ENCODE data around the gene LRRC1. TPM values are rescaled to one million over a fixed set of nuclear protein-coding genes. Genes with fewer than 3 reads are reported as not detected.

The LRRC1 gene
- total RNA-seq, 1 donor from 2014 or later: 1.9 TPM

DNA sequence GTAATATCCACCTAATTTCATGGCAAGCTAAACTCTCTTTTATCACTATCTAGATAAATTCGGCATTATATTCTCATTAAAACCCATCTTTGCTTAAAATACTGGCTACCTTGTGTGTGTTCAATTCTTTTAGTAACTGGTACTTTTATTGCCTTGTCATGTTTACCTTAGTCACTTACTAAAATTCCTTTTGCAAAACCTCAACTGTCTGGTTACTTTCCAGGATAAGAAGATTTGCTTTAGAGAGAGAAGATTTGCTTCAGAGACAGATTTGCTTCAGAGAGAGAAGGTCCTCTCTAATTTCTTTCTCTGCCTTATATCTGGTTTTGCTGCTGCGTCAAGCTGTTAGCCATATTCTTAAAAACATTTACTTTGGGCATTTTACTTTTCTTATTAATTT is 164.9 kb downstream of the LRRC1 start:
- DNase-seq (ENCODE audit: low spot score): no peak
- Mint-ChIP-seq H3K9me3 (no peaks in the 10 kb centered on the region), H3K4me3 (ENCODE audit: low read depth) (no peak overlapping the region), H3K36me3 (ENCODE audit: low read depth) (no peaks in the 10 kb centered on the region), H3K27me3 (ENCODE audit: low read depth) (peaks cover 11% of the 10 kb centered on the region), H3K4me1 (ENCODE audit: low read depth) (peaks cover 2% of the 10 kb centered on the region), H3K27ac (no peak overlapping the region)
- intact Hi-C loops (cut with micrococcal nuclease): loop anchor here (5.0 to 10.0 kb wide), 2 partner anchors 165 to 242 kb away; partner anchors contain the start of gene LRRC1

DNA sequence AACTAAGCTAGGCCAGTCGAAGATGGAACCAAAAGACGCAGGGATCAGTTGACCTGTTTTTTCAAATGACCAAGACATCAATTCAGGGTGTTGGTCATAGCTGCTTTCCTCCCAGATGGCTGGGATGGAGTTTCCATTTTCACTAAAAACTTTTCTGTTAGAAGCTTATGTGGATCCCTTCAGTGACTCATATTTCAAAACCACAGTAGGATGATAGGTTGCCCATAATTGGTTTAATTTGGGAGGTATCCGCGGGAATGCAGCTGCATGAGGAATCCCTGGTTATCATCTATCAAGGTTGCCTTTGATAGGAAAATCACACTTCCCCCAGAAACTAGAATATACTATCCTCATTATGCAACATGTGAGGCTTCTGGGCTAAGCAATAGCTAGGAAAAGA is 165.5 kb downstream of the LRRC1 start:
- no peaks in the 10 kb centered on the region for H3K9me3 Mint-ChIP-seq
- peaks cover 11% of the 10 kb centered on the region for H3K27me3 Mint-ChIP-seq (ENCODE audit: low read depth)
- intact Hi-C loops (cut with micrococcal nuclease): no loop called here
- H3K36me3 Mint-ChIP-seq (ENCODE audit: low read depth): no peaks in the 10 kb centered on the region
- DNase-seq (ENCODE audit: low spot score): no peak
- H3K27ac Mint-ChIP-seq: no peak overlapping the region
- no peak overlapping the region for H3K4me3 Mint-ChIP-seq (ENCODE audit: low read depth)
- peaks cover 2% of the 10 kb centered on the region for H3K4me1 Mint-ChIP-seq (ENCODE audit: low read depth)

- intact Hi-C loops (cut with micrococcal nuclease): no loop called here
- H3K36me3 Mint-ChIP-seq (ENCODE audit: low read depth): no peaks in the 10 kb centered on the region
- H3K9me3 Mint-ChIP-seq: no peaks in the 10 kb centered on the region
- DNase-seq (ENCODE audit: low spot score): no peak
- no peak overlapping the region for H3K27ac Mint-ChIP-seq
- H3K4me3 Mint-ChIP-seq (ENCODE audit: low read depth): no peak overlapping the region
- H3K4me1 Mint-ChIP-seq (ENCODE audit: low read depth): peaks cover 2% of the 10 kb centered on the region
- H3K27me3 Mint-ChIP-seq (ENCODE audit: low read depth): peaks cover 6% of the 10 kb centered on the region
Measured at GRCh38 chr6:53961679-53962370, 167.0 kb downstream of the LRRC1 start.

- Mint-ChIP-seq H3K27ac (no peak overlapping the region), H3K4me3 (ENCODE audit: low read depth) (no peak overlapping the region), H3K9me3 (no peaks in the 10 kb centered on the region), H3K4me1 (ENCODE audit: low read depth) (peaks cover 2% of the 10 kb centered on the region), H3K36me3 (ENCODE audit: low read depth) (no peaks in the 10 kb centered on the region), H3K27me3 (ENCODE audit: low read depth) (peaks cover 7% of the 10 kb centered on the region)
- intact Hi-C loops (cut with micrococcal nuclease): no loop called here
- DNase-seq (ENCODE audit: low spot score): no peak
Measured at GRCh38 chr6:53962646-53963045, 167.8 kb downstream of the LRRC1 start.

DNA sequence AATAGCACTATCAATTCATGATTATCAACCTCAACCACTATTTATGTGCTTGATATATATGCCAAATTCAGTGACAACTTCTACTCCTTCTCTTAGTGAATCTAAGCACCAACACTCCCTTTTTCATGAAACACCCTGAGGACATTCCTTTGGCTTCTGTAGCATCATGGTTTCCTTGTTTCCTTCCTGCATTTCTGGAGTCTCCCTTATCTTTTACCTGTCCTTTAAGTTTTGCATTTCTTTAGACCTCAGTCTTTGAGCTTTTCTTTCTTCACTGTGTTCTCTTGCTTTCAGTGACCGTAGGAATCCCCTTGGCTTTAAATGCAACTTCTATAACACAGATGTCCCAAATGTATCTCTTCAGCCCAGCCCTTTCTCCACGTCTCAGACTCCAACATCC is 172.6 kb downstream of the LRRC1 start:
- no peak overlapping the region for H3K27ac Mint-ChIP-seq
- H3K4me3 Mint-ChIP-seq (ENCODE audit: low read depth): no peak overlapping the region
- intact Hi-C loops (cut with micrococcal nuclease): no loop called here
- peaks cover 16% of the 10 kb centered on the region for H3K27me3 Mint-ChIP-seq (ENCODE audit: low read depth)
- H3K36me3 Mint-ChIP-seq (ENCODE audit: low read depth): no peaks in the 10 kb centered on the region
- no peaks in the 10 kb centered on the region for H3K9me3 Mint-ChIP-seq
- H3K4me1 Mint-ChIP-seq (ENCODE audit: low read depth): peaks cover 2% of the 10 kb centered on the region
- no peak for DNase-seq (ENCODE audit: low spot score)

Other genes with a start within 250 kb of the LRRC1 start
- gene GCLC, start 249.9 kb upstream of the LRRC1 start, total RNA-seq: 26.9 and 28.0 TPM in 2 replicates
- 0.14 and 0.18 TPM in 2 replicates for gene KLHL31, start 129.2 kb upstream of the LRRC1 start, total RNA-seq

All from activated T-helper 2 cell treated with anti-CD3 and anti-CD28 coated beads, Interferon-gamma antibody, Interleukin-2, Interleukin-4, amounts not matched to agents 10 μg/mL and 5 μg/mL and 100 μg/mL, durations not matched to agents 14 hours and 24 hours and 36 hours (primary cell).